GM19438 (cell line): Measurements from ENCODE around the gene PABPN1.
"Not testable (repeated sequence)": the region's sequence is repeated elsewhere in the genome, so short reads cannot be mapped to it uniquely, and the experiment has no call there.

Source experiments
- ATAC-seq: cut with Tn5 transposase; IDR thresholded peaks from one replicate; pipeline ENCODE4 v1.9.1; 2021; ENCODE audit warnings: low read depth; ENCODE audit not compliant: unreplicated experiment

Gene PABPN1

GRCh38 chr14:23301288-23301968, 19.8 kb upstream of the PABPN1 start:
- ATAC-seq: peak; percentile 69

GRCh38 chr14:23301969-23302289, 19.3 kb upstream of the PABPN1 start:
- ATAC-seq: peak; percentile 5

GRCh38 chr14:23302290-23303225, 18.7 kb upstream of the PABPN1 start, which contains the start of gene PPP1R3E:
TSS of gene PPP1R3E (minus strand) at chr14:23302859. CDS start at chr14:23302576, 283 bp downstream.
- ATAC-seq: peak; percentile 34

GRCh38 chr14:23306412-23307145, 14.7 kb upstream of the PABPN1 start, which contains the start of gene BCL2L2:
TSS of gene BCL2L2 (plus strand) at chr14:23306833. CDS start at chr14:23307768, 935 bp downstream.
- ATAC-seq: peak; percentile 21

GRCh38 chr14:23307146-23307530, 14.1 kb upstream of the PABPN1 start:
- no peak for ATAC-seq

- no peak for ATAC-seq
These were observed 13.3 kb upstream of the PABPN1 start for GRCh38 chr14:23307687-23308644.

- no peak for ATAC-seq
These were observed 12.4 kb upstream of the PABPN1 start for GRCh38 chr14:23308721-23309445.

GRCh38 chr14:23310546-23310945, 10.7 kb upstream of the PABPN1 start:
- no peak for ATAC-seq

GRCh38 chr14:23316300-23316699, 5.0 kb upstream of the PABPN1 start:
- no peak for ATAC-seq

GRCh38 chr14:23319746-23320583, 1.3 kb upstream of the PABPN1 start:
- no peak for ATAC-seq

GRCh38 chr14:23321572-23322547, 603 bp downstream of the PABPN1 start:
- peak; percentile 7 for ATAC-seq

GRCh38 chr14:23322568-23323517, 1.6 kb downstream of the PABPN1 start:
- ATAC-seq: no peak

- ATAC-seq: no peak
These were observed 2.7 kb downstream of the PABPN1 start for GRCh38 chr14:23323838-23324454.

GRCh38 chr14:23324455-23324846, 3.2 kb downstream of the PABPN1 start:
- ATAC-seq: no peak

GRCh38 chr14:23324993-23325392, 3.7 kb downstream of the PABPN1 start:
- ATAC-seq: no peak

- not testable (repeated sequence) for ATAC-seq
These were observed 4.5 kb downstream of the PABPN1 start for GRCh38 chr14:23325746-23326145.
